NCI-H1105 (cell line): ENCODE data around the gene SLC26A5.
"Not testable (repeated sequence)": the region's sequence is repeated elsewhere in the genome, so short reads cannot be mapped to it uniquely, and the experiment has no call there.

ENCODE experiments used
- DNase-seq: peaks from one replicate; lab custom pipeline; 2025; lab: John Stamatoyannopoulos, UW

Gene SLC26A5

GRCh38 chr7:103399687-103400086 lies 46.3 kb downstream of the SLC26A5 start:
- not testable (repeated sequence) for DNase-seq

GRCh38 chr7:103398483-103399127 lies 47.4 kb downstream of the SLC26A5 start:
- DNase-seq = no peak

DNA sequence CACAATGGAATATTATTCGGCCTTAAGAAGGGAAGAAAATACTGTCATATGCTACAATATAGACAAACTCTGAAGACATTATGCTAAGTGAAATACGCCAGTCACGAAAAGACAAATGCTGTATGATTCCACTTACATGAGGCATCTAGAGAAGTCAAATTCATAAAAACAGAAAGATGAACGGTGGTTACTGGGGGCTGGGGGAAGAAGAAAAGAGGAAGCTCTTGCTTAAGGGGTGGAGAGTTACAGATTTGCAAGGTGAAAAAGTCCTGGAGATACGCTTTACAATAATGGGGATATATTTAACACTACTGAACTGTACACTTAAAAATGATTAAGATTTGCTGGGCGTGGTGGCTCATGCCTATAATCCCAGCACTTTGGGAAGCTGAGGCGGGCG lies 49.5 kb downstream of the SLC26A5 start:
- no peak for DNase-seq

DNA sequence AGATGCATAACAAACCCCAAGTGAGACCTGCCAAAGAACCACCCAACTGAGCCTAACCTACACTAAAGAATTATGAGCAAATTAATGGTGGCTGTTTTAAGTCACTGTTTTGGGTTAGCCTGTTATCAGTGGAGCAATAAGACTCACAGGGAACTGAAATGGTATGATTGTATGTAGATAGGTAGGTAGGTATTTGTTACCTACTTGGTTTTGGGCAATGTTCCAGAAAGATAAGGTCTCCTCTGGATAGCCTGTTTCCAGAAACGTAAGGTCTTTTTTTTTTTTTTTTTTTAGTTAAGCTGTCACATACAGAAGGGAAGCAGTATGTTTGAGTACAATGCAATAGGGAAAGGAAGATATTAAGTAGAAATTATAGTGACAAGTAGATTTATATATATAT lies 50.9 kb downstream of the SLC26A5 start:
- DNase-seq = peak; percentile 17

- no peak for DNase-seq
Observed at GRCh38 chr7:103394566-103394965, 51.4 kb downstream of the SLC26A5 start.

DNA sequence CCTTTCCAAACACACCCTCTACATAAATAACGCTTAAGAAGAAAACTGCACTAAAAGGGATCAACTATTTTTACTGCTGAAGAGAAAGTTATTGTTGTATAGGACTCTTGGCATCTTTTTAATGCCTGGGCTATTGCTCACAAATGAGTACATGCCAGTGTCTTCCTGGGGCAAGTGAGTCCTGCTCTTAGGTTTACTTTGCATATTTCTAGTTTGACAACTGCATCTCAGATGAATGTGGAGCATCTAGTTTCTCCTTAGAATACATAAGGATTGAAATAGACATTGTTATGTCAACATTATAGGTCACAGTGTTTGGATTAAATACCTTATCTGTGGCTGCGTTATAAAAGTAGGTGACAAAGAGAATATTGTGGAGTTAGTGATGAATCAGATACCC lies 54.0 kb downstream of the SLC26A5 start:
- no peak for DNase-seq

DNA sequence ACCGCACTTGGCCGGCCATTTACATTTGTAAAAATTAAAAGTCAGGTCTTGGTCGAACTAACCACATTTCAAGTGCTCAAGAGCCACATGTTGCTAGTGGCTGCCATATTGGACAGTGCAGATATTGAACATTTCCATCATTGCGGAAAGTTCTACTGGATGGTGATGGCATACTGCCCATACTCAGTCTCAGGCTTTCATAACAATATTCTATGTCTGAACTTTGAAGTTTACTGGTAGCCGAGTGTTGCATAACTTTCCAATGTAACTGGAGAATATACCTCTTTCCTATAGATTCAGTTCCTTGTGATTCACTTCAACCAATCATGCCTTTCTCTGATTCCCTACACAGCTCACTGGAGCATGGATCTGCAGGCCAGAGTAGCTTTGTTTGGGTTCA lies 54.9 kb downstream of the SLC26A5 start:
- no peak for DNase-seq

DNA sequence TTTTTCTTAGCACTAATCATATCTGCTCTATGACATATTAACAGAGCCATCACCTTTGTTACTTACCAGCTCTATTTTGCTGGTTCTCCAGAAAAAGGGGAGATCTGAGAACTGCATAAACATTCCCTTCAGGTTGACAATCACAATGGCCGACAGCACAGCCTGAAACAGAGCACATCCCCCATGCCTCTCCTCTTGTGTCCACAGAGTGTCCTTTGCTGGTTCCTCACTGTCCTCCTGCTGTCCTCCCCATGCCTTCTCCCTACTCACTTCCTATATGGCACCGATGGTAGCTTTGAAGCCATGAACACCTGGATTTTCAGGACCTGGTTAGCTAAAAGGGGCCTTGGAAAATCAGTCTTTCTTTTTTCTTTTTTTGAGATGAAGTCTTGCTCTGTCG lies 56.7 kb downstream of the SLC26A5 start:
- no peak for DNase-seq

- DNase-seq = no peak
Observed at GRCh38 chr7:103388469-103389140, 57.4 kb downstream of the SLC26A5 start.

- DNase-seq = no peak
Observed at GRCh38 chr7:103387242-103387641, 58.8 kb downstream of the SLC26A5 start.

DNA sequence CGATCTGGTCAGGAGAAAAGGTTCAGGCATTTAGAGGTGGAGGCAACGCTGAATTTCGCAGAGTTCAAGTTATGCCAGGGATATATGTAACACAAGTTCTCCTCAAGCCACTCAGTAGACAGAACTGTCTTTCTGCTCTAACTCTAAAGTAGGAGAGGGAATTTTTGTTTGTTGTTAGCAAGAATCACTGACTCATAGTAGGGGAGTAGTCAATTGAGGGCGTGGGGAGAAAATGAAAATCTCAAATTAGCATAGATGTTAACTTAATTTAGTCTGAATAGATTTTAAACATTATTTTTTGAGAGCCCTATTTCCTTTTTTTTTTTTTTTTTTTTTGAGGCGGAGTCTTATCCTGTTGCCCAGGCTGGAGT lies 64.0 kb downstream of the SLC26A5 start:
- no peak for DNase-seq

DNA sequence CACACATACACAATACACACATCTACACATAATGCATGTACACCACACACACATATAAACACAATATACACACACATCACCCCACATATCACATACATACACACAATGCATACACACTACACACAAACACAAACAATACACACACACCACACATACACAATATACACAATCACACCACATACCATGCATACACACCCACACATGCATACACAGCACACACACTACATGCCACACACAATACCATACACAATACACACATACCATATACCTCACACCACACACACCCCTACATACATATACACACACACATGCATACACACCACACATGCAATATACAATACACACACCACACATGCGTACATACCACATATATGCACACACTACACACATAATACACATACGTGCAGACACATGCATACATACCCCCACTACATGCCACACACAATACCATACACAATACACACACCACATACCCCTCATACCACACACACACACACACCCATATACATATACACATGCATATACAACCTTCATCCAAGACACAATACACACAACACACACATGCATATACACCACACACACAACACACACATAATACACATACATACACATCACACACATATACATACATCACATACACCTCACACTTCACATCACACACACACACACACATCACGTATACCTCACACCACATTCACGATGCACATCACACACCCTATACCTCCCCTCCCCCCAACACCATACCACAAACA lies 64.6 kb downstream of the SLC26A5 start:
- DNase-seq = no peak

GRCh38 chr7:103380395-103381191 lies 65.4 kb downstream of the SLC26A5 start:
- no peak for DNase-seq

- DNase-seq = no peak
Observed at GRCh38 chr7:103379270-103379975, 66.6 kb downstream of the SLC26A5 start.

DNA sequence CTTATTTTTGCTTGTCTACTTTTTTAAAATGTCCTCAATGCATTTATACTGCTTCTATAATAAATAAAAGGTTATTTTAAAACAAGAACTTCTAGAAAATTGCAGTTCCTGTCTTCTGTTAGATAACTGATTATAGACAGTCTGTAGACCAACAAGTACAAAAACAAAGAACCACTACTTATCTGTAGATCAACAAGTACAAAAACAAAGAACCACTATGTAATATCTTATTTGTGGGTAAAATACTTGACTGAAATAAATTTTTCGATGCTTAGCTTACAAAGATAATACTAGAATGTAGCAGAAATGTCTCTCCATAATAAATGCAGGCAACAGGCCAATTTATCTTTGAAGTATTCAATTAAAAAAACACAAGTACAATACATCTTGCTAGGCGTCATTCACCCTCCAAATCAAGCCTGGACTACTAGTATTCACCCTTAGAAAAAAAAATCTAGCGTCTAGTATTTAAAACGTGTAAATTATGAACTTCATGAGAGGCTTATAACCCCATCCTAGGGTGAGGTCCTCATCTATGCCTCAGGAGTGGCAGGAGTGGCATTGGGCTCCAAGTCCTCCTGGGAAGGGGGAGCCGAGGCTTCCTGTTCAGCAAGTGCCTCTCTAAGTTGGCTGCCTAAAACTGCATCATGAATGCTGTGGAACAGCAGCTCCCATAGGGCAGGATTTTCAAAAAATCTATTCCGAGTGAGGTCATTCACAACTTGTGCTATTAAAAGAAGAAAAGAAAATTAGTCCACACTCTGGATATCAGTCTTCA lies 72.0 kb downstream of the SLC26A5 start:
- DNase-seq = no peak

DNA sequence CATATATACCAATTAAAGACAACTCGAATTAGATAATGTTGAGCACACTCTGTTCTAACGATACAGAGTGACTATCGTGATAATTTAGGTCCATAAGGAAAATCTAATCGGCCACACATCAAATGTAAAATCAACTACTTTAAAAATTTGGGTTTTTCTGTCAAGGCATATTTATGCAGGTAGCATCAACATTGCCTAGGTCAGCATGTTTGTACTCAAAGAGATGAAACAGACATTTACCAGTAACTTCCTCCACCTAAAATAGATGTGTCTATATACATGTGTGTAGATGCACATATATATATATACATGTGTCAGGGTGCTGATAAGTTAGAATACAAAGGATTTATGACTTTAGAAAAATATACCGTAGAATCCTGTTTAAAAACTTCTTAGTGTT lies 76.6 kb downstream of the SLC26A5 start:
- DNase-seq = no peak

DNA sequence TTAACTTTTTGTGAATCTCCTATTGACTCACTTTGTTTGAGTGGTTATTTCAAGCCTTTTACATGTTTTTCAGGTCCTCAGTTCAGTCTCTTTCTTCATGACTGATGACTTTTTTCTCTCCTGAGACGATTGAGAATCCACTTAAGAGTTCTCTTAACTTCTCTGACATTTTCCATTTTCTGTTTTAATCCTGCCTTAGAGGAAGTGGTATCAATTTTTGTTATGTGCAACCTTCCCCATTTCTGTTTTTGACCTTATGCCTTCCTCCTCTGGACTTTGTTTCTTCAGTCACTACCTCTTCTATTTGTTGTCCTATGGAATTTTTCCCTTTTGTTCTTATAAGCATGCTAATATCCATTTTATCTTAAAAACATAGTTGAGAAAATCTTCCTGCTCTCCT lies 96.2 kb downstream of the SLC26A5 start:
- no peak for DNase-seq

GRCh38 chr7:103348959-103349358 lies 97.0 kb downstream of the SLC26A5 start:
- DNase-seq = no peak

GRCh38 chr7:103348452-103348851 lies 97.6 kb downstream of the SLC26A5 start:
- no peak for DNase-seq

GRCh38 chr7:103347507-103348267 lies 98.3 kb downstream of the SLC26A5 start, which contains the start of gene PSMC2:
Gene PSMC2, plus strand, starts transcription at chr7:103347643. Its CDS starts 69 bp downstream, at chr7:103347712.
- peak; percentile 86 for DNase-seq
